GM12875 (cell line): ENCODE results near the gene CLTA.
"Not testable (repeated sequence)": the region's sequence is repeated elsewhere in the genome, so short reads cannot be mapped to it uniquely, and the experiment has no call there.

ENCODE experiments used
- H3K4me3 ChIP-seq: one replicate; pipeline ENCODE4 v1.5.1; 2011; ENCODE audit warnings: low read depth, low read length, control low read depth
- TF ChIP-seq, protein P1 (sequence below): IDR thresholded peaks from 2 replicates; pipeline ENCODE4 v1.5.1; 2011; ENCODE audit warnings: low read depth, mild to moderate bottlenecking, control low read depth, inconsistent platforms, low read length, moderate library complexity, borderline replicate concordance; ENCODE audit not compliant: insufficient read depth

CLTA gene

DNA sequence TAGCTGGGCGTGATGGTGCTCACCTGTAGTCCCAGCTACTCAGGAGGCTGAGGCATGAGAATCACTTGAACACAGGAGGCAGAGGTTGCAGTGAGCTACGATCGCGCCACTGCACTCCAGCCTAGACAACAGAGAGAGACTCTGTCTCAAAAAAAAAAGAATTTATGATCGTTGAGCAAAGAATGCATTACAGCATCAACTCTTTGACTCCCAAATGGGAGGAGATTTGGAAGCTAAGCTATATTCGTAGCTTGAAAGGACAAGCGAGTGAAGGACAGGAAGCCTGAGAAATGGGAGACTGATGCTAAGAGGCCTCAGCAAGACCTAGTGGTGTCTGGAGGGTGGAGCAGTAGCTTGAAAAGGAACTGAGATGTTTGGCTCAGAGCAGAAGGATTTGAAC is 31.8 kb upstream of the CLTA start:
- H3K4me3 ChIP-seq: no peak overlapping the region
- TF ChIP-seq, protein P1, sequence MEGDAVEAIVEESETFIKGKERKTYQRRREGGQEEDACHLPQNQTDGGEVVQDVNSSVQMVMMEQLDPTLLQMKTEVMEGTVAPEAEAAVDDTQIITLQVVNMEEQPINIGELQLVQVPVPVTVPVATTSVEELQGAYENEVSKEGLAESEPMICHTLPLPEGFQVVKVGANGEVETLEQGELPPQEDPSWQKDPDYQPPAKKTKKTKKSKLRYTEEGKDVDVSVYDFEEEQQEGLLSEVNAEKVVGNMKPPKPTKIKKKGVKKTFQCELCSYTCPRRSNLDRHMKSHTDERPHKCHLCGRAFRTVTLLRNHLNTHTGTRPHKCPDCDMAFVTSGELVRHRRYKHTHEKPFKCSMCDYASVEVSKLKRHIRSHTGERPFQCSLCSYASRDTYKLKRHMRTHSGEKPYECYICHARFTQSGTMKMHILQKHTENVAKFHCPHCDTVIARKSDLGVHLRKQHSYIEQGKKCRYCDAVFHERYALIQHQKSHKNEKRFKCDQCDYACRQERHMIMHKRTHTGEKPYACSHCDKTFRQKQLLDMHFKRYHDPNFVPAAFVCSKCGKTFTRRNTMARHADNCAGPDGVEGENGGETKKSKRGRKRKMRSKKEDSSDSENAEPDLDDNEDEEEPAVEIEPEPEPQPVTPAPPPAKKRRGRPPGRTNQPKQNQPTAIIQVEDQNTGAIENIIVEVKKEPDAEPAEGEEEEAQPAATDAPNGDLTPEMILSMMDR: no peak

DNA sequence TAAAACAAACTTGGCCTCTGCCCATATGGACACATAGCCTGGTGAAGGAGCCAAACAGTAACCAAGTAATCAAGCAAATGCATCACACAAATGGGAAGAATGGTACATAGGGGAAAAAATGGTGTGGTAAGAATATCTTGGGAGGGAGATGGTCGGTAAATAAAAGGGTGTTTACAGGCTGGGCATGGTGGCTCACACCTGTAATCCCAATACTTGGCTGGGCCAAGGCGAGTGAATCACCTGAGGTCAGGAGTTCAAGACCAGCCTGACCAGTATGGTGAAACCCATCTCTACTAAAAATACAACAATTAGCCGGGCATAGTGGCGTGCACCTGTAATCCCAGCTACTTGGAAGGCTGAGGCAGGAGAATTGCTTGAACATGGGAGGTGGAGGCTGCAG is 31.2 kb upstream of the CLTA start:
- H3K4me3 ChIP-seq: not testable (repeated sequence)

DNA sequence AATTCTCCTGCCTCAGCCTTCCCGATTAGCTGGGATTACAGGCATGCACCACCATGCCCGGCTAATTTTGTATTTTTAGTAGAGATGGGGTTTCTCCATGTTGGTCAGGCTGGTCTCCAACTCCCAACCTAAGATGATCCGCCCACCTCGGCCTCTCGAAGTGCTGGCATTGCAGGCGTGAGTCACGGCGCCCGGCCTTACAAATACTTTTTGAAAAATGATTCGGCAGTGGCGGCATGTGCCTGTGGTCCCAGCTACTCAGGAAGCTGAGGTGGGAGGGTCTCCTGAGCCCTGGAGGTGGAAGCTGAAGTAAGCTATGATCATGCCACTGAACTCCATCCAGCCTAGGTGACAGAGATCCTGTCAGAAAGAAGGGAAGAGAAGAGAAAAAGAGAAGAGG is 30.6 kb upstream of the CLTA start:
- not testable (repeated sequence) for H3K4me3 ChIP-seq

DNA sequence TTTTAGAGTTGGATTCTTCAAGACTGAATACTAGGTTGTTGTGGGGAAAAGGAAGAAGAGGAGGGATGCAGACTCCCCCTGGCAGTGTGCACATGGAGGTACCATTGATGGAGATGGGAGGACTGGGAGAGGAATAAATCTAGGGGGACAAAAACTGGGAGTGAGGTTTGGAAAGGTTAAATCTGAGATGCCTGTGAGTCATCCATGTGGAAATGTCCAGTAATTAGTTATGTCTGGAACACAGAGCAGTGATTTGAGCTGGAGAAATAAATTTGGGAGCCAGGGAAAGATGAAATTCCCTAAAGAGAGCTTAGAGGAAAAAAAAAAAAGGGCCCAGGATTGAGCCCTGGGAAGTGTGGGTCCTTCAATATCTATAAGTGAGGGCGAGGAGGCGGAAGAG is 29.5 kb upstream of the CLTA start:
- no peak overlapping the region for H3K4me3 ChIP-seq
- TF ChIP-seq, protein P1: no peak

DNA sequence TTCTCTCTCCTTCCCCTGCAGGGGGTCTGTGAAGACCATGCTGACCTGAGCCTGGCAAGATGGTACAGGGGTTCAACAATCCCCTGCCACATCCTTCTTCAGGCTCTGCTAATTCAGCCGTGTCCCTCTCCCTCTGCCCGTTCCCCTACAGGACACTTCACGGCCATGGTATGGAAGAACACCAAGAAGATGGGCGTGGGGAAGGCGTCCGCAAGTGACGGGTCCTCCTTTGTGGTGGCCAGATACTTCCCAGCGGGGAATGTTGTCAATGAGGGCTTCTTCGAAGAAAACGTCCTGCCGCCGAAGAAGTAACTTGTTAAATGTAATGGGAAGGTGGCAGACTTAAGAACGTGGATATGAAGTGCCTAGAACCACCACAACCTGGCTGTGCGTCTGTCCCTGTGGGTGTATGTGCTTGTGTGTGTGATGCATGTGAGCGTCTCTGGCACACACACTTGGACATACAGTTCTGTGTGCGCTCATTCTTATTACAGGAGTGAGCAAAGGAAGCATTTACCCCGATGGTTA is 28.4 kb upstream of the CLTA start:
- TF ChIP-seq, protein P1: no peak
- no peak overlapping the region for H3K4me3 ChIP-seq

DNA sequence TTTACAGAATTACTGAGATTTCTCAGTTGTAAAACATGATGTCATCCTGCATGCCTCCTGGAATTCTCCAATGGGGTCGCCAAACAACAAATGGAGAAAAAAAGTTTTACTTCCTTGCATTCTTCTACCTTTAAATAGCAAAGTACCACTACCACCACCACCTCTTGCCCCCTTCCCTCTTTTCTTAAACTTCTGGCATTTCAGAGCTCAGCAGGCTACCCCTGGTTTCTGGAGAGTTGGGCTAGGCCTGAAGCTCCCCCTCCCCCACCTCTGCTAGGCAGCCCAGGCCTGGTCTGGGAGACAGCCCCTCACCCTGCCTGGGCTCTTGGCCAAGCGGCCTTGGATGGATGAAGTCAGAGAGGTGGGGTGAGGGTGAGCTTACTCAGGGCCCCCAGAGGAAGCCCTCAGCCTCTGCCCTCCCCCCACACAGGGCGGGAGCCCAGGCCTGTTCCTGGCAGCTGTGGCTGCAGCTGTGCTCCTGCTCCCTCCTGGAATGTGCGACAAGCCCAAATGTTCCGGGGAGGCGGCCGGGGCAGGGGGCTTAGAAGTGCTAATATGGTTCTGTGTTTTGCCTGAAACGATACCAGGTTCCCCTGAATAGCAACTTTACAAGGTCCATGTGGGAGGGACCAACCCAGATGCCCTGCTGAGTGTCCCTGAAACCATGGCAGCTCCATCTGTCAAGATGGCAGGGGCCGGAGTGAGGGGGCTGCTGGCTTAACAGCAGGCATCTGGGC is 27.5 kb upstream of the CLTA start:
- no peak overlapping the region for H3K4me3 ChIP-seq
- TF ChIP-seq, protein P1: no peak

DNA sequence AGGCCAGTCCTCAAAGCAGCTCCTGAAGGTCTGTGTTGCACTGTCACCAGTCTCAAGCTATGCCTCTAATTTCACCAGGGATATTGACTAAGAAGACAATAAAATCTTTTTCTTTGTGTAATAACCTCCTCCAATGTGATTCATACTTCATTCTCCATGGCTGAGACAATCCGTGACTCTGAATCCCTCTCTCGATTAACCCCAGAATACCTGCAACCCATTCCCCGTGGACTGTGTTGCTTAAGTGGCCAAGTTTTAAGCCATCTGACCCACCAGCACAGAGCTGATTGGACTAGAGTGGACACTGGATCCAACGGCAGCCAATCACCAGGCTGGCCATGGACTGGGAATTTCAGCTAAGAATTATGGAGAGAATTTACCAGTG is 26.9 kb upstream of the CLTA start:
- TF ChIP-seq, protein P1: no peak
- H3K4me3 ChIP-seq: no peak overlapping the region

DNA sequence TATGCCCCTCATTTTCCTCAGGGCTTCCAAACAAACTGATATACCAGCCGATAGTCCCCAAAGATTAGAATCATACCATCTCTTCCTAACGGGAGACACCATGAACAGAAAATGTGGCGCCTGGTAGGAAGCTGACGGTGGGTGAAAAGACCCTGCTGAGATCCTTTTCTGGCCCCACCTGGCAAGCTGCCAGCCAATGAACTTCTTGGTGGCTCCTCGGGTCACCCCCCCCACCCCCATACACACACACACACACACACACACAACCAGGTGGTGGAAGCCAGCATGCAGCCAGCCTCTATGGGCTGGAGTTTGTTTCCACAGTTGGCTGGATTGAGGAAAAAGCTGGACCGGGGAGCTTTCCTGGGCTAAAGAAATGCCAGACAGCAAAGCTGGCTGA is 26.3 kb upstream of the CLTA start:
- H3K4me3 ChIP-seq: no peak overlapping the region
- TF ChIP-seq, protein P1: no peak
